Astrocyte of the cerebellum (primary cell): ENCODE results near the gene NDUFS6.
A peak's percentile ranks its signal among the peaks of the same experiment; 100 is the strongest.
"Not testable (repeated sequence)": the region's sequence is repeated elsewhere in the genome, so short reads cannot be mapped to it uniquely, and the experiment has no call there.

Source experiments
- DNase-seq: peaks from one replicate; pipeline ENCODE4 v3.0.0-alpha.2; 2011; ENCODE audit warnings: low read depth
- H3K4me3 ChIP-seq: 2 replicates; pipeline ENCODE4 v1.5.1; 2011; ENCODE audit warnings: mild to moderate bottlenecking, low read depth, low read length, moderate library complexity
- CTCF ChIP-seq: IDR thresholded peaks from 2 replicates; pipeline ENCODE4 v1.5.1; 2012; ENCODE audit warnings: low read length, low read depth, moderate library complexity, mild to moderate bottlenecking; ENCODE audit errors: missing control alignments
- in situ Hi-C: cut with HindIII; loops from 2 replicates; pipeline ENCODE4 v1.10.0; 2017; ENCODE audit warnings: low sequenced_read_pairs

NDUFS6 gene

GRCh38 chr5:1797855-1798254 is 3.4 kb upstream of the NDUFS6 start:
- TF ChIP-seq CTCF, result no peak
- DNase-seq, result no peak
- no peak overlapping the region for H3K4me3 ChIP-seq
- in situ Hi-C loops, result no loop called here

DNA sequence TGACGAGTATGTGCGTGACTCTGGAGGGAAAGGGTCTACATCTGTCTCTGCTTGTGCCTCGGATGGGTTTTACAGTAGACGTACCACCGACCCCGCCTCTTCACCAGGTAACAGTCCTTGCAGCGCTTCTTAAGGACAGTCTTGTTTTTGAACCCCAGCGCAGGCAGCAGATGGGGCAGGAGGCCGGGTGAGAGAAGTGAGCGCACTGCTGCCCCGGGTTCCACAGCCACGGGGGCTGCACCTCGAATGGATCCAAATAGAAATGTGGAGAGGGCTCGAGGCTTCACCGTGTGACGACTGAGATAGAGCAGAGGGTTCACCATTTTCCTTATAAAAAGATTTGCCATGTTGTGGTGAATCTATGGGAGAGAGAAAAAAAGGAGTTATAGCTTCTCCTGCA is 2.6 kb upstream of the NDUFS6 start:
- peak overlapping the region; percentile 91 for H3K4me3 ChIP-seq
- in situ Hi-C loops, result not testable (repeated sequence)

DNA sequence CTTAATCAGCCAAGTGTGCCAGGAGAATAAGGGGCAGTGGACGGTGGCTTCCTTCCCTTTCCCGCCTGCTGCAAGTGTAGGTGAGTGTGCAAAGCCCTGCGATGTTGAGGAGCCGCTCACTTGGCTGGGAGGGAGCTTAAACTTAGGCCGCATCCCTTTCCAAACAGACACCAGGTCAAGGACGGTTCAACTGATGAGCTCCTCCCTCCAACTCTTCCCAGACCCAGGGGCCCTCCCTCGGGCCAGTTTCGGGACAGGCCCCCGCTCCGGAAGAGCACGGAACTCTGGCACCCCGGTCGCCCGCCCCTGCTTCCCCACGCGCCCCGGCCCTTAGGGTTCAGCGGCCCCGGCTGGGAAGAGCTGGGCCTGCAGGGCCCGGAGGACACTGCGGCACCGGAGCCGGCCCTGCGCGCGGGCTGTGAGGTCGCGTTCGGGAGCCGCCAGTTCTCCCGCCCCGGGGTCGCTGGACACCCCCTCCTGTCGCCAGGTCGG is 2.1 kb upstream of the NDUFS6 start:
- no peak for TF ChIP-seq CTCF
- no peak for DNase-seq
- in situ Hi-C loops, result no loop called here
- H3K4me3 ChIP-seq, result peak overlapping the region; percentile 91

More for the DNA sequence above, 2.6 kb upstream of the NDUFS6 start:
- not testable (repeated sequence) for DNase-seq

DNA sequence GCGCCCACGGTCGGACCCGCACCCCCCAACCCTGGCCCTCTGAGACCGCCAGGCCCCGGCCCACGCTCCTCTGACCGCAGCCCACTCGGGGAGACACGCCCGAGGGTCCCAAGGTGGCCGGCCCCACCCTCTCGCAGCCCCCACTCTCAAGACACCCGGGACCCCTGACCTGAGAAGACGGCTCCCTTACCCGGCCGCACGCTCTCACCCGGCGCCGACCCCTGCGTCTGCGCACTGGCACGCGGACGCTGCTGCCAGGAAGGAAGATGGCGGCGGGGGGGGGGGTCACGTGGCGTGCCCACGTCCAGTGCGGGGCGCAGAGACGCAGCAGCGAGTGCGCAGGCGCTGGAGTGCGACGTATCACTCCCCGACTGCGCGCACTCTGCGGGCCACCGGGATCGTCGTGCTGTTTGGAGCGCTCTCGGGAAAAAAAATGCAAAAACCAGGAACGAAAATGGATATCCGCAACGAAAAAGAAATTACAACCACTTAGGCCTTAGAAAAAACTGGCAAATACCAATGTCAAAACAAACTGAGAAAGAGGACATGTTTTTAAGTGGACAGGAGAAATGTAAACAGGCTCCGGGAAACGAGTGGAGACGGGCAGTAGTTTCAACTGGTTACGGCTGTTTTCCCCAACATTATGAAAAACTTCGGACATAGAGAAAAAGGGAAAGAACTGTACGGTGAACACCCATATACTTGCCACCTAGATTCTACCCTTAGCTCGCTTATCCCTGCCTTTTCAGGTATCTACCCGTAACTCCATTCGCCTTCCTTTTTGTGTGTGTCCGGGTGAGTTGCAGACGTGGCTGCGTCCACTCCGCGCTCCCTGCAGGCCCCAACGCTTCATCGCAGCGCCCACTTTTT is 1.4 kb upstream of the NDUFS6 start, which contains the start of gene MRPL36:
MRPL36 (minus strand) TSS at position 236 of the 870 bp plus-strand sequence. CDS start 902 bp downstream, outside the sequence.
- TF ChIP-seq CTCF, result no peak
- DNase-seq, result peak; percentile 69
- in situ Hi-C loops, result no loop called here
- H3K4me3 ChIP-seq, result peak within 1 kb of the TSS; percentile 91

- in situ Hi-C loops, result no loop called here
- peak overlapping the region; percentile 91 for H3K4me3 ChIP-seq
- no peak for DNase-seq
- TF ChIP-seq CTCF, result no peak
Observed at GRCh38 chr5:1800472-1801221, 560 bp upstream of the NDUFS6 start.

DNA sequence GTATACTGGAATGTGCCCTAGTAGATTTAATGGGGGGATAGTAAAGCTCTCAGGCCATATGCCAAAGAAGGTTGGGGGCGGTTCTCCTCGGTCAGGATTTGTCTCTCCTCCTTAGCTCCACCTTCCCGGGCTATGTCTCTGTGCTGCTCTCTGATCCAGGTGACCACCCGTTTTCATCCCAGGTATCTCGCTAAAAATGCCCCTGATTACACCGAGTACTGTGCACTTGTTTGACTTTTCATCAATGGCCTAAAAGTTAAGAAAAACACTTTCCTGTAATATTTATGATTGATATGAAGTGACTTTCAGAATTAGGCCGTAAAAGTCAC is 724 bp downstream of the NDUFS6 start:
- H3K4me3 ChIP-seq, result peak overlapping the region; percentile 91
- in situ Hi-C loops, result no loop called here
- TF ChIP-seq CTCF, result no peak
- no peak for DNase-seq

- no peak overlapping the region for H3K4me3 ChIP-seq
- no peak for DNase-seq
- TF ChIP-seq CTCF, result no peak
- in situ Hi-C loops, result no loop called here
Observed at GRCh38 chr5:1803192-1803591, 2.0 kb downstream of the NDUFS6 start.
